ENCODE data around the gene DNM1. TPM values are rescaled to one million over a fixed set of nuclear protein-coding genes. Genes with fewer than 3 reads are reported as not detected.
A peak's percentile ranks its signal among the peaks of the same experiment; 100 is the strongest.

DNM1 gene
- polyA plus RNA-seq, 3 donors = 0.05 to 4.9 (median 0.56) TPM

- Mint-ChIP-seq H3K27ac (no peak overlapping the region), H3K9me3 (no peaks in the 10 kb centered on the region), H3K36me3 (no peaks in the 10 kb centered on the region), H3K4me1 (peaks cover 28% of the 10 kb centered on the region), H3K27me3 (ENCODE audit: low read depth in 3 of 3) (peaks cover 3 to 13% (median 8%) of the 10 kb centered on the region in 3 donors), H3K4me3 (peak overlapping the region; percentile 48 to 51)
- Histone ChIP-seq H4K20me1 (ENCODE audit: insufficient read depth, low read length) (no peaks in the 10 kb centered on the region), H3K4me3 (replicated peaks in 1 of 3; ENCODE audit: low read depth in 2 of 3, low read length in 3 of 3) (peak overlapping the region in 1 of 3 experiments; percentile 56), H3K79me2 (ENCODE audit: insufficient read depth, low read length) (no peaks in the 10 kb centered on the region), H3K4me1 (ENCODE audit: control insufficient read depth in 1 of 2, insufficient read depth in 2 of 2, low read length in 2 of 2) (peaks cover 29 to 37% of the 10 kb centered on the region in 2 donors), H3K27ac (ENCODE audit: low read depth in 1 of 2, low read length in 2 of 2) (no peak overlapping the region), H3K27me3 (ENCODE audit: control insufficient read depth in 2 of 2, insufficient read depth in 2 of 2, low read length in 2 of 2) (no peaks in the 10 kb centered on the region), H2AFZ (ENCODE audit: insufficient read depth, low read depth, low read length, poor library complexity, severe bottlenecking) (peak overlapping the region; percentile 65), H3K4me2 (replicated peaks; ENCODE audit: extremely low read depth, low read length, poor library complexity, severe bottlenecking) (peak overlapping the region; percentile 71), H3K36me3 (replicated peaks in 1 of 2; ENCODE audit: control insufficient read depth in 1 of 2, insufficient read depth in 2 of 2, low read length in 2 of 2) (no peaks in the 10 kb centered on the region), H3K9ac (ENCODE audit: insufficient read depth, low read length, poor library complexity, severe bottlenecking) (peak overlapping the region; percentile 32), H3K9me3 (replicated peaks in 1 of 2; ENCODE audit: control insufficient read depth in 1 of 2, insufficient read depth in 1 of 2, low read length in 2 of 2) (no peaks in the 10 kb centered on the region)
- WGBS (ENCODE audit: insufficient coverage) = 16% methylated on average over 5 of the region's 13 CpGs
- TF ChIP-seq CTCF (IDR thresholded peaks at IDR 0.05) = no peak
- intact Hi-C loops (cut with micrococcal nuclease) = no loop called here
- no peak for DNase-seq
Measured at GRCh38 chr9:128244091-128244836, 41.1 kb downstream of the DNM1 start.

- Histone ChIP-seq H3K36me3 (replicated peaks in 1 of 2; ENCODE audit: control insufficient read depth in 1 of 2, insufficient read depth in 2 of 2, low read length in 2 of 2) (no peaks in the 10 kb centered on the region), H2AFZ (ENCODE audit: insufficient read depth, low read depth, low read length, poor library complexity, severe bottlenecking) (peak overlapping the region; percentile 65), H3K27me3 (ENCODE audit: control insufficient read depth in 2 of 2, insufficient read depth in 2 of 2, low read length in 2 of 2) (peaks cover 0 to 3% of the 10 kb centered on the region in 2 donors), H3K4me2 (replicated peaks; ENCODE audit: extremely low read depth, low read length, poor library complexity, severe bottlenecking) (peak overlapping the region; percentile 71), H3K4me1 (ENCODE audit: control insufficient read depth in 1 of 2, insufficient read depth in 2 of 2, low read length in 2 of 2) (peaks cover 30 to 39% of the 10 kb centered on the region in 2 donors), H3K27ac (ENCODE audit: low read depth in 1 of 2, low read length in 2 of 2) (no peak overlapping the region), H3K79me2 (ENCODE audit: insufficient read depth, low read length) (no peaks in the 10 kb centered on the region), H4K20me1 (ENCODE audit: insufficient read depth, low read length) (no peaks in the 10 kb centered on the region), H3K9ac (ENCODE audit: insufficient read depth, low read length, poor library complexity, severe bottlenecking) (peak overlapping the region; percentile 32), H3K4me3 (replicated peaks in 1 of 3; ENCODE audit: low read depth in 2 of 3, low read length in 3 of 3) (peak overlapping the region in 1 of 3 experiments; percentile 56), H3K9me3 (replicated peaks in 1 of 2; ENCODE audit: control insufficient read depth in 1 of 2, insufficient read depth in 1 of 2, low read length in 2 of 2) (no peaks in the 10 kb centered on the region)
- Mint-ChIP-seq H3K27me3 (ENCODE audit: low read depth in 3 of 3) (peaks cover 5 to 18% (median 12%) of the 10 kb centered on the region in 3 donors), H3K36me3 (no peaks in the 10 kb centered on the region), H3K4me3 (peak overlapping the region; percentile 46 to 51), H3K4me1 (peaks cover 31% of the 10 kb centered on the region), H3K27ac (no peak overlapping the region), H3K9me3 (peaks cover 0 to 2% (median 0%) of the 10 kb centered on the region in 7 donors)
- WGBS (ENCODE audit: insufficient coverage) = 0% methylated on average over 2 of the region's 18 CpGs
- DNase-seq = peak; percentile 33 to 54 (median 52)
- intact Hi-C loops (cut with micrococcal nuclease) = no loop called here
- no peak for TF ChIP-seq CTCF (IDR thresholded peaks at IDR 0.05)
Measured at GRCh38 chr9:128244837-128245231, 41.7 kb downstream of the DNM1 start.
